ENCODE results near the gene OR51B6. TPM values are rescaled to one million over a fixed set of nuclear protein-coding genes. Genes with fewer than 3 reads are reported as not detected.
"Not testable (repeated sequence)": the region's sequence is repeated elsewhere in the genome, so short reads cannot be mapped to it uniquely, and the experiment has no call there.

OR51B6 gene
- total RNA-seq, 1 experiment from 2014 or later = not detected

GRCh38 chr11:5336331-5336730 is 15.0 kb upstream of the OR51B6 start:
- no TSS peak for BruUV-seq (replicated peaks)
- Histone ChIP-seq H3K36me3 (ENCODE audit: low read depth) (no peaks in the 10 kb centered on the region), H3K27me3 (ENCODE audit: insufficient read depth, low read depth) (no peaks in the 10 kb centered on the region), H3K79me2 (ENCODE audit: low read depth) (no peaks in the 10 kb centered on the region), H3K27ac (no peak overlapping the region), H4K20me1 (ENCODE audit: insufficient read depth) (no peaks in the 10 kb centered on the region), H3K9me2 (ENCODE audit: insufficient read depth) (no peaks in the 10 kb centered on the region), H3K4me2 (no peak overlapping the region), H3K4me1 (replicated peaks; ENCODE audit: insufficient read depth) (no peaks in the 10 kb centered on the region), H3K4me3 (no peak overlapping the region), H3F3A (ENCODE audit: insufficient read depth, low read depth) (no peaks in the 10 kb centered on the region), H2AFZ (no peak overlapping the region), H3K9me3 (ENCODE audit: insufficient read depth, low read depth) (no peaks in the 10 kb centered on the region)
- CTCF ChIA-PET = no interaction called here
- POLR2A ChIA-PET (ENCODE audit: unreplicated experiment) = no interaction called here
- TF ChIP-seq CTCF (conservative IDR thresholded peaks at IDR 0.05) (no peak), EZH2 (IDR thresholded peaks at IDR 0.05; ENCODE audit: low read depth) (no peak)
- no peak for DNase-seq
- intact Hi-C loops (cut with micrococcal nuclease; ENCODE audit: unreplicated experiment) = no loop called here

GRCh38 chr11:5337253-5337652 is 14.1 kb upstream of the OR51B6 start:
- BruUV-seq (replicated peaks); H3K27me3 ChIP-seq (ENCODE audit: insufficient read depth, low read depth); CTCF ChIA-PET; H3K27ac ChIP-seq; H3F3A ChIP-seq (ENCODE audit: insufficient read depth, low read depth); H4K20me1 ChIP-seq (ENCODE audit: insufficient read depth); DNase-seq; intact Hi-C loops (cut with micrococcal nuclease; ENCODE audit: unreplicated experiment); H3K9me2 ChIP-seq (ENCODE audit: insufficient read depth); POLR2A ChIA-PET (ENCODE audit: unreplicated experiment); H3K36me3 ChIP-seq (ENCODE audit: low read depth); H3K4me2 ChIP-seq; H3K4me3 ChIP-seq; H3K4me1 ChIP-seq (replicated peaks; ENCODE audit: insufficient read depth); H2AFZ ChIP-seq; H3K79me2 ChIP-seq (ENCODE audit: low read depth); H3K9me3 ChIP-seq (ENCODE audit: insufficient read depth, low read depth): not testable (repeated sequence)

GRCh38 chr11:5339771-5340322 is 11.5 kb upstream of the OR51B6 start:
- TF ChIP-seq EZH2 (IDR thresholded peaks at IDR 0.05; ENCODE audit: low read depth) (no peak), CTCF (conservative IDR thresholded peaks at IDR 0.05) (no peak)
- Histone ChIP-seq H3K4me3 (no peak overlapping the region), H4K20me1 (ENCODE audit: insufficient read depth) (no peaks in the 10 kb centered on the region), H3K9me3 (ENCODE audit: insufficient read depth, low read depth) (no peaks in the 10 kb centered on the region), H3K27ac (no peak overlapping the region), H3F3A (ENCODE audit: insufficient read depth, low read depth) (no peaks in the 10 kb centered on the region), H3K27me3 (ENCODE audit: insufficient read depth, low read depth) (no peaks in the 10 kb centered on the region), H3K4me2 (no peak overlapping the region), H3K36me3 (ENCODE audit: low read depth) (no peaks in the 10 kb centered on the region), H3K9me2 (ENCODE audit: insufficient read depth) (no peaks in the 10 kb centered on the region), H3K79me2 (ENCODE audit: low read depth) (no peaks in the 10 kb centered on the region), H2AFZ (no peak overlapping the region), H3K4me1 (replicated peaks; ENCODE audit: insufficient read depth) (no peaks in the 10 kb centered on the region)
- POLR2A ChIA-PET (ENCODE audit: unreplicated experiment) = no interaction called here
- intact Hi-C loops (cut with micrococcal nuclease; ENCODE audit: unreplicated experiment) = no loop called here
- BruUV-seq (replicated peaks) = no TSS peak
- no peak for DNase-seq
- CTCF ChIA-PET = no interaction called here

All from PC-9 (cell line).